Smooth muscle cell (in vitro differentiated cells): ENCODE measurements around the gene KRT85. TPM values are rescaled to one million over a fixed set of nuclear protein-coding genes. Genes with fewer than 3 reads are reported as not detected.

Source experiments
- DNase-seq: peaks from one replicate; lab custom pipeline; 2025; ENCODE audit not compliant: unreplicated experiment; lab: John Stamatoyannopoulos, UW
- H2AFZ ChIP-seq: fragments of 200-600 bp; sonication (generic); 2 replicates; pipeline ENCODE4 v1.6.0; 2016; ENCODE audit warnings: antibody characterized with exemption, low read depth, mild to moderate bottlenecking
- H3F3A ChIP-seq: fragments of 200-600 bp; sonication (generic); 2 replicates; pipeline ENCODE4 v1.6.0; 2017; ENCODE audit warnings: antibody characterized with exemption, low read depth
- H3K27ac ChIP-seq: fragments of 200-600 bp; sonication (generic); 2 replicates; pipeline ENCODE4 v1.5.1; 2016; ENCODE audit warnings: low read depth, mild to moderate bottlenecking
- H3K27me3 ChIP-seq: fragments of 200-600 bp; sonication (generic); 2 replicates; pipeline ENCODE4 v1.6.1; 2016; ENCODE audit warnings: low read depth, mild to moderate bottlenecking
- H3K36me3 ChIP-seq: fragments of 200-600 bp; sonication (generic); 2 replicates; pipeline ENCODE4 v1.5.1; 2016; ENCODE audit warnings: low read depth
- H3K4me1 ChIP-seq: fragments of 200-600 bp; sonication (generic); 2 replicates; pipeline ENCODE4 v1.5.1; 2016; ENCODE audit warnings: low read depth
- H3K4me2 ChIP-seq: fragments of 200-600 bp; sonication (generic); 2 replicates; pipeline ENCODE4 v1.6.0; 2016; ENCODE audit warnings: mild to moderate bottlenecking
- H3K4me3 ChIP-seq: fragments of 200-600 bp; sonication (generic); 2 replicates; pipeline ENCODE4 v1.5.1; 2016; ENCODE audit warnings: mild to moderate bottlenecking
- H3K79me2 ChIP-seq: fragments of 200-600 bp; sonication (generic); 2 replicates; pipeline ENCODE4 v1.6.0; 2016; ENCODE audit warnings: low read depth, mild to moderate bottlenecking
- H3K9ac ChIP-seq: fragments of 200-600 bp; sonication (generic); 2 replicates; pipeline ENCODE4 v1.6.0; 2016; ENCODE audit warnings: low read depth
- H3K9me3 ChIP-seq: fragments of 200-600 bp; sonication (generic); replicated peaks from 2 replicates; pipeline ENCODE4 v1.5.1; 2016; ENCODE audit warnings: low read depth
- H4K20me1 ChIP-seq: fragments of 200-600 bp; sonication (generic); 2 replicates; pipeline ENCODE4 v1.6.0; 2016; ENCODE audit warnings: low read depth
- WGBS: methylation state at CpG from one replicate; pipeline ENCODE4 v1.1.7; 2016; ENCODE audit warnings: low lambda C conversion rate; 5-methylcytosine and 5-hydroxymethylcytosine counted together
- polyA plus RNA-seq: library from polyadenylated mRNA; unstranded; fragments of >200 nt; fragmentation: Nextera tagmentation; extraction: Ambion mirVana; gene quantifications from 2 replicates; pipeline ENCODE4 v1.2.1, GENCODE V29; 2016
- total RNA-seq: library from RNA; depleted of rRNA; stranded (reverse); fragments of >200 nt; gene quantifications from 2 replicates; pipeline ENCODE4 v1.2.3, GENCODE V29; 2014
- TF ChIP-seq, protein P1 (sequence below): fragments of 200-600 bp; sonication (generic); IDR thresholded peaks from 2 replicates; pipeline ENCODE4 v1.5.1; 2017; ENCODE audit warnings: borderline replicate concordance, mild to moderate bottlenecking, antibody characterized with exemption; ENCODE audit not compliant: insufficient read depth, poor library complexity, severe bottlenecking

KRT85 gene
- total and polyA plus RNA-seq, 2 experiments from 2014 or later = not detected

DNA sequence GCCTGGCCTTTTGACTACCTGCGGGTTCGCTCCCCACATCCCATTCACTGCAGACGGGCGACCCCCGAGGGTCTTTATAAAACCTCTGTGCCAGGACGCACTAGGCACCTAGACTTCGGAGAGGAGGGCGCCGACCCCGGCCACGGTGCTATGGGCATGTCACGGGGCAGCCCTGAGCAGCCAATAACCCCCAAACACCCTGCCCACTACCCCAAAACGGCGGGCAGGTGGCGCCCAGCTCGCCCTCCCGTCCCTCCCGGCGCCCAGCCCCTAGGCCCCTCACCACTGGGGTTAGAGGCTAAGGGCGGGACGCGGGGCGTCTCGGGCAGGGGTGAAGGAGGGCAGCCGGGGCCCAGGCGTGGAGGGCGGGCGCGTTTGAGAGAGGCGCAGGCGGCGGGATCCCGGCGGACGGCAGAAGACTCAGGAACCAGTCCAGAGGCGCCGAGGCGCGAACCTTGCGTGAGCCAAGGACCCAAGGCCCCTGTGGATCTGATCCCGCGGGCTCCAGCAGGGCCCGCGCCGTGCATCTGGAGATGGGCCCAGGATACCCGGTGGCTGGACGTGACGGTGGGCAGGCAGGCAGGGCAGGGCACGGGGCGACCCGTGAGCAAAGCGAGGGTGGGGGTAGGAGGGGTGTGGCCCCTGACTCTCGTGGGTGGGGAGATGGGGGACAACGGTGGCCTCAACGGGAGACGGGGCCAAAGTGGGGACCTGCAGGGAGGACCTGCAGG, 11.1 kb downstream of the KRT85 start:
- H3K27me3 ChIP-seq = peaks cover 48% of the 10 kb centered on the region
- no peaks in the 10 kb centered on the region for H3K36me3 ChIP-seq
- H4K20me1 ChIP-seq = no peaks in the 10 kb centered on the region
- no peak overlapping the region for H3K4me3 ChIP-seq
- no peak for DNase-seq
- no peaks in the 10 kb centered on the region for H3K9me3 ChIP-seq
- TF ChIP-seq, protein P1, sequence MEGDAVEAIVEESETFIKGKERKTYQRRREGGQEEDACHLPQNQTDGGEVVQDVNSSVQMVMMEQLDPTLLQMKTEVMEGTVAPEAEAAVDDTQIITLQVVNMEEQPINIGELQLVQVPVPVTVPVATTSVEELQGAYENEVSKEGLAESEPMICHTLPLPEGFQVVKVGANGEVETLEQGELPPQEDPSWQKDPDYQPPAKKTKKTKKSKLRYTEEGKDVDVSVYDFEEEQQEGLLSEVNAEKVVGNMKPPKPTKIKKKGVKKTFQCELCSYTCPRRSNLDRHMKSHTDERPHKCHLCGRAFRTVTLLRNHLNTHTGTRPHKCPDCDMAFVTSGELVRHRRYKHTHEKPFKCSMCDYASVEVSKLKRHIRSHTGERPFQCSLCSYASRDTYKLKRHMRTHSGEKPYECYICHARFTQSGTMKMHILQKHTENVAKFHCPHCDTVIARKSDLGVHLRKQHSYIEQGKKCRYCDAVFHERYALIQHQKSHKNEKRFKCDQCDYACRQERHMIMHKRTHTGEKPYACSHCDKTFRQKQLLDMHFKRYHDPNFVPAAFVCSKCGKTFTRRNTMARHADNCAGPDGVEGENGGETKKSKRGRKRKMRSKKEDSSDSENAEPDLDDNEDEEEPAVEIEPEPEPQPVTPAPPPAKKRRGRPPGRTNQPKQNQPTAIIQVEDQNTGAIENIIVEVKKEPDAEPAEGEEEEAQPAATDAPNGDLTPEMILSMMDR = no peak
- no peaks in the 10 kb centered on the region for H3K4me1 ChIP-seq
- 98% methylated on average over 45 of the region's 56 CpGs for WGBS
- H3K27ac ChIP-seq = no peak overlapping the region
- no peak overlapping the region for H2AFZ ChIP-seq
- H3F3A ChIP-seq = no peaks in the 10 kb centered on the region
- H3K79me2 ChIP-seq = no peaks in the 10 kb centered on the region
- H3K9ac ChIP-seq = no peak overlapping the region
- no peak overlapping the region for H3K4me2 ChIP-seq

DNA sequence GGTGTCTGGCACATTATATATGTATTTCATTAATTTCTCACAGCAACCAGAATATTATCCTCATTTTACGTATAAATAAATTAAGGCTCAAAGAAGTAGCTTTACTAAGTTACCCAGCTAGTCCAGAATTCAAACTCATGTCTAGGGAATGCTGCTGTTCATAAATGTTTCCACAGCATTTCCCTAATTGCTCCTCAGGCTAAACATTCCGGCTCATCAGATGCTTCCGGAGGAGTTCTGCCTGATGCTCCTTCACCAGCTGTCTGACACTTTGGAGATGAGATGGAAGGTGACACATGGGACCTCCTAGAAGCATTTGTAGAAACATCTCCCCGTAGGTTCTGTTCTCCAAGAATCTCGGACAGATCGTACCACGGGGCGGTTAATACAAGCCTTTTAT, 12.1 kb downstream of the KRT85 start:
- no peaks in the 10 kb centered on the region for H3K79me2 ChIP-seq
- TF ChIP-seq, protein P1 = no peak
- H3K4me2 ChIP-seq = no peak overlapping the region
- 79% methylated on average over 8 of the region's 8 CpGs for WGBS
- no peaks in the 10 kb centered on the region for H4K20me1 ChIP-seq
- H2AFZ ChIP-seq = no peak overlapping the region
- no peaks in the 10 kb centered on the region for H3K36me3 ChIP-seq
- no peaks in the 10 kb centered on the region for H3K4me1 ChIP-seq
- H3K9me3 ChIP-seq = no peaks in the 10 kb centered on the region
- no peaks in the 10 kb centered on the region for H3F3A ChIP-seq
- H3K27ac ChIP-seq = no peak overlapping the region
- H3K9ac ChIP-seq = no peak overlapping the region
- H3K27me3 ChIP-seq = peaks cover 53% of the 10 kb centered on the region
- DNase-seq = no peak
- H3K4me3 ChIP-seq = no peak overlapping the region

DNA sequence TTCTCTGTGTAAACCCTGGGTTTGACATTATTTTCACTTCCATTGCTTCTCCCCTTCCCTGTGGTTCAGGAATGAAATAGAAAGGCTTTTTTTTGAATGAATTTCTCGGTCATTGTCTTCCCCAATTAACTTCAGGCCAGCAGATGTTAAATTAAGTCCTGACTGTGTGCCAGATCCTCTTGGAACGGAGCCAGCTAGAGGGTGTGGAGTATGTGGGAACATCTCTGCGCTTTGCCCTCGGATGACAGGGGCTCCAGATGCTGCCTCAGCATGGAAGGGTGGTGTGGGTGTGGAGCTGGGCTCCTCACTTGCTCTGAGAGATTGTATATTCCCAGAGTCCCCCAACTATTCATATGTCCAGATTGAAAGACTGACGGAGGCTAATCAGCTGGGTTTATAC, 13.1 kb downstream of the KRT85 start:
- peaks cover 54% of the 10 kb centered on the region for H3K27me3 ChIP-seq
- no peaks in the 10 kb centered on the region for H4K20me1 ChIP-seq
- no peaks in the 10 kb centered on the region for H3K36me3 ChIP-seq
- H3K4me1 ChIP-seq = no peaks in the 10 kb centered on the region
- H3K79me2 ChIP-seq = no peaks in the 10 kb centered on the region
- H2AFZ ChIP-seq = no peak overlapping the region
- no peak overlapping the region for H3K4me3 ChIP-seq
- no peaks in the 10 kb centered on the region for H3K9me3 ChIP-seq
- H3K27ac ChIP-seq = no peak overlapping the region
- no peak for DNase-seq
- H3F3A ChIP-seq = no peaks in the 10 kb centered on the region
- H3K4me2 ChIP-seq = no peak overlapping the region
- WGBS = 64% methylated on average over 5 of the region's 5 CpGs
- TF ChIP-seq, protein P1 = no peak
- no peak overlapping the region for H3K9ac ChIP-seq

DNA sequence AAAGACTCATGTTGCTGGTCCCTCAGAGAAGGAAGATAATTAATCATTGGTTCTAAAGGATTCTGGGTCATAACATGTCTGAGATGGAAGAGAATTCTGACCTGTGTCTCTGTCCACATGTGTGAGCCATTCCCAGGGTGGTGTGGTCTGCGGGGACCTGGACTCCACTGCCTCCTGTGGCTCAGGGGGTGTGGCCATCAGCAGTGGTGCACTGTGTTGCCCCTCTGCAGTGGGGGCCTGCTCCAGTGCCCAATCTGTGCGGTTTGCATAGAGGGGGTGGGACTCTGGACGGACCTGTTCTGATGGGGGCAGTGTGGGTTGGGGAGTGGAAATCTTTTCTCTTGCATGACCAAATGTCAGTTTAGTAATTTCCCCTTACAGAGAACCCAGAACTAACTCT, 13.5 kb downstream of the KRT85 start:
- H2AFZ ChIP-seq = no peak overlapping the region
- no peaks in the 10 kb centered on the region for H4K20me1 ChIP-seq
- no peaks in the 10 kb centered on the region for H3K36me3 ChIP-seq
- TF ChIP-seq, protein P1 = no peak
- no peak overlapping the region for H3K4me2 ChIP-seq
- peaks cover 54% of the 10 kb centered on the region for H3K27me3 ChIP-seq
- DNase-seq = no peak
- 82% methylated on average over 3 of the region's 3 CpGs for WGBS
- no peak overlapping the region for H3K4me3 ChIP-seq
- no peak overlapping the region for H3K9ac ChIP-seq
- no peaks in the 10 kb centered on the region for H3K79me2 ChIP-seq
- no peaks in the 10 kb centered on the region for H3K4me1 ChIP-seq
- H3K9me3 ChIP-seq = no peaks in the 10 kb centered on the region
- no peak overlapping the region for H3K27ac ChIP-seq
- no peaks in the 10 kb centered on the region for H3F3A ChIP-seq
